NK-92 (cell line): ENCODE measurements around the gene REL.
"Not testable (repeated sequence)": the region's sequence is repeated elsewhere in the genome, so short reads cannot be mapped to it uniquely, and the experiment has no call there.

Source experiments
- DNase-seq: peaks from one replicate; lab custom pipeline; 2025; ENCODE audit not compliant: unreplicated experiment; lab: John Stamatoyannopoulos, UW

Gene REL

GRCh38 chr2:60907329-60907728 lies 26.0 kb downstream of the REL start:
- DNase-seq = no peak

- no peak for DNase-seq
Observed at GRCh38 chr2:60925994-60926740, 44.8 kb downstream of the REL start.

GRCh38 chr2:60926741-60927552 lies 45.6 kb downstream of the REL start:
- no peak for DNase-seq

- not testable (repeated sequence) for DNase-seq
Observed at GRCh38 chr2:60932061-60932460, 50.7 kb downstream of the REL start.

GRCh38 chr2:60932954-60933353 lies 51.6 kb downstream of the REL start:
- no peak for DNase-seq

GRCh38 chr2:60934165-60934722 lies 52.9 kb downstream of the REL start:
- no peak for DNase-seq

GRCh38 chr2:60936757-60937156 lies 55.4 kb downstream of the REL start:
- no peak for DNase-seq

- no peak for DNase-seq
Observed at GRCh38 chr2:60938301-60938700, 56.9 kb downstream of the REL start.

GRCh38 chr2:60939622-60940021 lies 58.2 kb downstream of the REL start:
- no peak for DNase-seq

- DNase-seq = no peak
Observed at GRCh38 chr2:60945341-60945740, 64.0 kb downstream of the REL start.

- DNase-seq = no peak
Observed at GRCh38 chr2:60947056-60947455, 65.7 kb downstream of the REL start.

- DNase-seq = no peak
Observed at GRCh38 chr2:60948161-60948560, 66.8 kb downstream of the REL start.

- no peak for DNase-seq
Observed at GRCh38 chr2:60948926-60949579, 67.7 kb downstream of the REL start.

- DNase-seq = peak; percentile 7
Observed at GRCh38 chr2:60954139-60954538, 72.8 kb downstream of the REL start.

- no peak for DNase-seq
Observed at GRCh38 chr2:60957224-60957623, 75.8 kb downstream of the REL start.

GRCh38 chr2:60957643-60958042 lies 76.3 kb downstream of the REL start:
- DNase-seq = no peak

GRCh38 chr2:60958361-60958760 lies 77.0 kb downstream of the REL start:
- DNase-seq = no peak

- DNase-seq = no peak
Observed at GRCh38 chr2:60958800-60959199, 77.4 kb downstream of the REL start.

- DNase-seq = no peak
Observed at GRCh38 chr2:60959501-60959900, 78.1 kb downstream of the REL start.

- DNase-seq = no peak
Observed at GRCh38 chr2:60960706-60961105, 79.3 kb downstream of the REL start.

- no peak for DNase-seq
Observed at GRCh38 chr2:60961457-60961856, 80.1 kb downstream of the REL start.

- DNase-seq = no peak
Observed at GRCh38 chr2:60962528-60962927, 81.2 kb downstream of the REL start.
